ENCODE data around the gene COA3.

The COA3 gene

DNA sequence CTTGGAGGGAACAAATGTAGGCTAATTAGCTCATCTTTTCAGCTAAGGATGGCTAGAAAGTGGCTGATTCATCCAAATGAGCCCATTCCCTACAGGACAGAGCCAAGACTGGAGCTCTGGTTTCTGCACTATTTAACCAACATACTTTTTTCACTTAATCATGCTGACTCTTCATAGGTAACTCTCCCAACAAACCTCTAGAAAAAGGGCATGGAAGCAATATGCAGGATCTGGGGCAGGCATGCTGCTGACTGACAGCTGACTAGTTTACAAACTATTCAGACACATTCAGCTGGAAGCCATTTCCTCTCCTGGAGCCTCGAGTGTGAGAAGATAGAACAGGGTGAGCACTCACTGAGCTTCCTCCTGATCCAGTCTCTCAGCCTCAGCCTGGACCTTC, 19.4 kb upstream of the COA3 start:
- no peak for DNase-seq

GRCh38 chr17:42814633-42815399, 16.3 kb upstream of the COA3 start:
- DNase-seq: no peak

GRCh38 chr17:42809250-42809649, 10.7 kb upstream of the COA3 start:
- no peak for DNase-seq

- DNase-seq: no peak
Measured at GRCh38 chr17:42806249-42806648, 7.7 kb upstream of the COA3 start.

DNA sequence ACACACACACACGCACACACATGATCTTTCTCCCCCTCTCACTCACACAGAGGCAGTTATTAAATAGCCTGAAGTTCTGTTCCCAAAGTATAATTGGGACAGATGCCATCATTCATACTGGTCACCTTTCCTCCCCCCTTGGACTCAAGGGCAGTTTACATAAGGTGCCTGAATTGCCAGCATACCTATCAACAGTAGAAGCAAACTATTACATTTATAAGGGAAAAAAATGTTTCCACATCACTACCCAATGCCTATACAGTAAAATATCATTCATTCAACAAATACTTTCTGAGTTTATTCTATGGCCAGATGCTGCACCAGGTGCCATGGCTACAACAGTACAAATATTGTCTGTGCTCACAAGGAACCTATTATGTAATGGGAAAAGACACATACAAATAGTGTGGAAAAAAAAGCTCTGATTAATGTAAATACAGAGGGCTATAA, 6.4 kb upstream of the COA3 start:
- DNase-seq: no peak

- DNase-seq: no peak
Measured at GRCh38 chr17:42803074-42803883, 4.8 kb upstream of the COA3 start.

DNA sequence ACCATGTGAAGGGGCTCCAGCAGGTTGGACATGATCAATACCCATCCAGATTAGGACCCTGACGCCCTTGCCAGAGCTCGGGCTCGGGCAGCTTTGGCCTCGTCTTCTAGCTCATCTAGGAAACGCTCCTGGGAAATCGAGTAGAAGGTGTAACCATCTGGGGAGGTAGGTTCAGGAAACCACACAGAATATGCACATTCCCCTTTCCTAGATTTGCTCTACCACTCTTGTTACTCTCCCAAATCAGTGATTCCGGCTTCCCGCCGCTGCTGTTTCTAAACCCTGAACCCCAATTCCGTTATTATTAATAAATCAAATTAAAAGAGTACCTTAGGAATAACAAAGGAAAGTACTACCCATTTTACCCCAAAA, 507 bp downstream of the COA3 start:
- DNase-seq: no peak

DNA sequence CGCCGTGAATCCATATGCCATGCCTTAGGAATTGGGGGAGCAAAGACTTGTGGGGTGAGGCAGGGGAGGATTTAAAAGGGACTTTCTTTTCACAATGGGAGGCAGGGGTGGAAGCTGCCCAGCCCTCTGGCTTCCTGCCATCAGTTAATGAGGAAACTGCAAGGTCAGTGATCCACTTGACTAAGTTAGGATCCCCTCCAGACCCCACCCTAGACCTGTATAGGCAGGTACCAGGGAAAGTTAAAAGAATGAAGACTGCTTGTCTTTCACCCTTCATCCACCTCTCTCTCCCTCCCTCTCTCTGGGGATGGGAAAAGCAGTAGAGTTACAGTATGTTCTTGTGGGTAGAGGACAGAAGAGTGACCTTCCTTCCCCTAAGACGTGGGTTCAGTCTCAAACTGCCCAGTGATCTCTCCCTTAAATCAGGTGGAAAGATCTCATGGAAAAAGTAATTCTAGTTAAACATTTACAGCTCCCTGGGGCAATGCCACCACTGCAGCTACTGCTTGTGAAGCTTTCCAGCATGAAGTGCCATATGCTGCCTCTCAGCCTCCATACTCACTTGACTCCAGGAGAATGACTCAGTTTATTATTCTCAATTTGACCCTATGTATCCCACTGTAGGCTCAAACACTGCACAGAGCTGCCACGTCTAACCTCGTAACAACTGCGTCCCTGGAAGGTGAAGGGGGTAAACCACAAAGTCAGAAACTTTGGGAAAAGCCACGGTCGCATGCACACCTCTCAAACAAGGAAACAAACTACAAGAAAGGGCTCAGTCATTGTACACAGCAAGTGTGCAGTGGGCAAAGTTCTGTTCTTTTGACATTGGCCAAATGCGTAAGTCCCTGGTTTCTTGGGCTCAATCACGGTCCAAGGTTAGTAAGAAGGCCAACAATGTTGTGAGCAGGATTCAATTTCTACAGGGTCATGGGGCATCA, 1.2 kb downstream of the COA3 start:
- DNase-seq: no peak

- DNase-seq: no peak
Measured at GRCh38 chr17:42796066-42796758, 2.3 kb downstream of the COA3 start.

- DNase-seq: no peak
Measured at GRCh38 chr17:42795465-42795864, 3.0 kb downstream of the COA3 start.

- DNase-seq: no peak
Measured at GRCh38 chr17:42795061-42795460, 3.4 kb downstream of the COA3 start.

- no peak for DNase-seq
Measured at GRCh38 chr17:42792545-42792944, 6.0 kb downstream of the COA3 start.

DNA sequence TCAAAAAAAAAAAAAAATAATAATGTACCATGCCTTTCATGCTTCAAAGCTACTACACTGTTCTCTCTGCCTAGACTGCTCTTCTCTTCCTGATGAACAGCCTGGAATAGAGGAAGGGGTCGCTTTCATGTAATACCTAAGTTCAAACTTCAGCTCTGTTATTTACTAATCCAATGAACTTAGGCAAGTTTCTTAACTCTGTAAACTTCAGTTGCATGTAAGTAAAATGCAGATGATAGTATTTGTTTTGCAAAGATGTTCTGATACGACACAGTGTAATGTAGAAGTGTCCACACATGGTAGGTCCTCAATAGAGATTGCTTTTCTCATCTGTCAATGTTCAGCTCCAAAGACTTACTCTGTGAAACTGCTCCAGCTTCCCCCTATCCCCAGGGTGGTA, 6.6 kb downstream of the COA3 start:
- DNase-seq: no peak

- DNase-seq: no peak
Measured at GRCh38 chr17:42787266-42787665, 11.2 kb downstream of the COA3 start.

GRCh38 chr17:42784811-42785592, 13.5 kb downstream of the COA3 start:
- no peak for DNase-seq

DNA sequence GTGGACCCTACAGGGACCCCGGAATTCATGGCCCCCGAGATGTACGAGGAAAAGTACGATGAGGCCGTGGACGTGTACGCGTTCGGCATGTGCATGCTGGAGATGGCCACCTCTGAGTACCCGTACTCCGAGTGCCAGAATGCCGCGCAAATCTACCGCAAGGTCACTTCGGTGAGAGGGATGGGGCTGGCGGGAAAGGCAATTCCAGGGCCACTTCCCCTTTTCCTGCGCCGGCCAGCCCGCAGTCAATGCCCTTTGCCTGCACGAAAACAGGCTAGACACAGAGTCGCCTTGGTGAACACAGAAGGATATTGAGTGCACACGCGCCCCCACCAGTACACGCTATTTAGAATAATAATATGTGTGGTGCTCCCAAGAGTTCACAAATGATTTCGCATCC, 14.1 kb downstream of the COA3 start:
- no peak for DNase-seq

GRCh38 chr17:42783791-42784138, 14.7 kb downstream of the COA3 start:
- DNase-seq: no peak

- DNase-seq: no peak
Measured at GRCh38 chr17:42783062-42783790, 15.3 kb downstream of the COA3 start.

GRCh38 chr17:42782166-42783061, 16.1 kb downstream of the COA3 start:
- no peak for DNase-seq

DNA sequence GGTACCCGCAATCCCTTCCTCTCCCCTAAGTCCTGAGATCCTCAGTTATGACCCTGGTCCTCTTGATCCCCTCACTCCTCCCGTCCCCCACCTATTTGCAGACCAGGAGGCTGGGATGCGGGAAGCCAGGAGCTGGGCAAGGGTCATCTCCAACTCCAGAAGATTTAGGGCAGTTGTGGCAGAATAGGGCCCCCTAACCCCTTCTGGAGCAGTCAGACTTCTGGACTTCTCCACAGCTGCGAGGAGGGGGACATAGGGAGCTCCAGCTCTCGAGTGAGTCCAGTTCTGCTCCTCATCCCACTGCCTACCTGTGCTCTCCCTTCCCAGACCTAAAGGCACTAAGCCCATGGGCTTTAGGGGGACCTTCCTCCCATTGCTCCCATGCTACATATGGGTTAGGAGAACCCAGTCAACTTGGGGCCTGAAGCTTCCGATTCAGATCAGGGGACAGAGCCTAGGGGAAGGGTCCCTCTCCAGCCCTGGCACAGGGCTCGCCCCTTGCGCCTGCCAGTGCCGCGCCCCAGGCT, 16.8 kb downstream of the COA3 start:
- DNase-seq: no peak

Data from stimulated activated CD4-positive, alpha-beta T cell treated with anti-CD3 and anti-CD28 coated beads, Interleukin-4, amount 100 ng/mL, for 24 hours (primary cell).